Measurements from ENCODE around the gene ARPP21.

ARPP21 gene

DNA sequence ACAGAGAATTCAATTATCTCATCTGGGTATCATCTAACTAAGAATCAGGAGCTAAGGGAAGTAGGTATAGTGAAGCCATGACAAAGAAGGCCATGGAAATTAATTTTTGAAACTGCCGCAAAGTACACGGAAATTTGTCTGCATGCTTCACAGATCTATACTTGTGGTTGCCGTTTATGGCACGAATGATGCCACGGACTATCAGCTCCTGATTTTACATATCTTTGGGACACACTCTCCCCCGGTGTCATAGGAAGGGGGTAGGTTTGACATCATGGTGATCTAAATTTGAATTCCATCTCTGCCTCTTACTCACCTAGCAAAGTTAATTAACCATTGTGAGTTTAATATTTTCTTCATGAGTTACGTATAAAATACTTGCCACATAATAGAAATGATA, 14.0 kb downstream of the ARPP21 start:
- TF ChIP-seq, protein P1, sequence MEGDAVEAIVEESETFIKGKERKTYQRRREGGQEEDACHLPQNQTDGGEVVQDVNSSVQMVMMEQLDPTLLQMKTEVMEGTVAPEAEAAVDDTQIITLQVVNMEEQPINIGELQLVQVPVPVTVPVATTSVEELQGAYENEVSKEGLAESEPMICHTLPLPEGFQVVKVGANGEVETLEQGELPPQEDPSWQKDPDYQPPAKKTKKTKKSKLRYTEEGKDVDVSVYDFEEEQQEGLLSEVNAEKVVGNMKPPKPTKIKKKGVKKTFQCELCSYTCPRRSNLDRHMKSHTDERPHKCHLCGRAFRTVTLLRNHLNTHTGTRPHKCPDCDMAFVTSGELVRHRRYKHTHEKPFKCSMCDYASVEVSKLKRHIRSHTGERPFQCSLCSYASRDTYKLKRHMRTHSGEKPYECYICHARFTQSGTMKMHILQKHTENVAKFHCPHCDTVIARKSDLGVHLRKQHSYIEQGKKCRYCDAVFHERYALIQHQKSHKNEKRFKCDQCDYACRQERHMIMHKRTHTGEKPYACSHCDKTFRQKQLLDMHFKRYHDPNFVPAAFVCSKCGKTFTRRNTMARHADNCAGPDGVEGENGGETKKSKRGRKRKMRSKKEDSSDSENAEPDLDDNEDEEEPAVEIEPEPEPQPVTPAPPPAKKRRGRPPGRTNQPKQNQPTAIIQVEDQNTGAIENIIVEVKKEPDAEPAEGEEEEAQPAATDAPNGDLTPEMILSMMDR (conservative IDR thresholded peaks at IDR 0.05; ENCODE audit: low read depth, low read length) = no peak
- Histone ChIP-seq H3K36me3 (ENCODE audit: insufficient read depth) (no peaks in the 10 kb centered on the region), H3K27me3 (ENCODE audit: insufficient read depth, low read depth) (no peaks in the 10 kb centered on the region), H3K9ac (no peak overlapping the region), H3K79me2 (ENCODE audit: insufficient read depth, low read depth) (no peaks in the 10 kb centered on the region), H2AFZ (ENCODE audit: low read depth) (no peak overlapping the region), H3K4me3 (IDR thresholded peaks at IDR 0.05; ENCODE audit: insufficient read depth, low read depth, low read length) (no peak overlapping the region), H4K20me1 (ENCODE audit: insufficient read depth) (no peaks in the 10 kb centered on the region), H3K27ac (no peak overlapping the region), H3K4me2 (no peak overlapping the region), H3K4me1 (ENCODE audit: low read depth, poor library complexity, severe bottlenecking) (peaks cover 7% of the 10 kb centered on the region)

DNA sequence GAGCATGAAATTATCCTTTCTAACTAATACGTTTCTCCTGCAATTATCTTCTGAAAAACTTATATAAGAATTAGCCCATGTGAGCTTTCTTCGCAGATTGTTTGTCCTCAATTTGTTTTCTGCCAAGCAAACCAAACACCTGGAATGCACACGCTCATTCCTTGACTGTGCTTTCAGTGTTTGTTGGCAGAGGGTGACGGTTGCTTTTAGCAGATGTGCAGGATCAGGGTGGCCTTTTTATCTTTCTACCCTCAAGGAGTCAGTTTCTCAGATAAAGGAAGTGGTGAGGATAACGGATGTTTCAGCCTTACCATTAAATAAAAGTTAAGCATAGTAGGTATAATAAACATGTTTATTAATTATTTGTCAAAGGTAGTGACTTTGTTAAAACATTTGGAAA, 15.2 kb downstream of the ARPP21 start:
- Histone ChIP-seq H3K4me1 (ENCODE audit: low read depth, poor library complexity, severe bottlenecking) (peaks cover 7% of the 10 kb centered on the region), H2AFZ (ENCODE audit: low read depth) (no peak overlapping the region), H3K36me3 (ENCODE audit: insufficient read depth) (no peaks in the 10 kb centered on the region), H3K27me3 (ENCODE audit: insufficient read depth, low read depth) (no peaks in the 10 kb centered on the region), H4K20me1 (ENCODE audit: insufficient read depth) (no peaks in the 10 kb centered on the region), H3K9ac (no peak overlapping the region), H3K4me2 (no peak overlapping the region), H3K4me3 (IDR thresholded peaks at IDR 0.05; ENCODE audit: insufficient read depth, low read depth, low read length) (no peak overlapping the region), H3K27ac (no peak overlapping the region), H3K79me2 (ENCODE audit: insufficient read depth, low read depth) (no peaks in the 10 kb centered on the region)
- TF ChIP-seq, protein P1 (conservative IDR thresholded peaks at IDR 0.05; ENCODE audit: low read depth, low read length) = no peak

DNA sequence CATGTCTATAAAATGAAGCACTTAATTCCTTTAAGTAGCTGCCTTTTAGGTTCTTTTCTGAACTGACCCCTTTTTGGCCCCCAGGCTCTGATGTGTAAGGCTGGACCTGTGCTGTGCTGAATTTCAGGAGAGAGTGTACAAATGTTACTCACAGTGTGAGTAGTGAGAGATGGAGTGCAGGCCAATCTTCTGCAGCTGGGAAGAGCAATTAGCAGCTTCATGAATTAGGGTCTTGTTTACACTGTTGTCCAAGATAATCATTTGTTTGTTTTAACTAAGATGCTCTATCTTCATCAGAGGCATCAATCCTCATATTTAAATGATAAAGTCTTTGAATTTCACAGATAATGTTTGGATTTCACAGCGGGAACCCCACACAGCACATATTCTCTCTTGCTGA, 19.4 kb downstream of the ARPP21 start:
- Histone ChIP-seq H3K27me3 (ENCODE audit: insufficient read depth, low read depth) (no peaks in the 10 kb centered on the region), H3K4me1 (ENCODE audit: low read depth, poor library complexity, severe bottlenecking) (no peaks in the 10 kb centered on the region), H3K9ac (no peak overlapping the region), H3K79me2 (ENCODE audit: insufficient read depth, low read depth) (no peaks in the 10 kb centered on the region), H3K4me3 (IDR thresholded peaks at IDR 0.05; ENCODE audit: insufficient read depth, low read depth, low read length) (no peak overlapping the region), H3K27ac (no peak overlapping the region), H2AFZ (ENCODE audit: low read depth) (no peak overlapping the region), H3K4me2 (no peak overlapping the region), H4K20me1 (ENCODE audit: insufficient read depth) (no peaks in the 10 kb centered on the region), H3K36me3 (ENCODE audit: insufficient read depth) (no peaks in the 10 kb centered on the region)
- TF ChIP-seq, protein P1 (conservative IDR thresholded peaks at IDR 0.05; ENCODE audit: low read depth, low read length) = no peak

DNA sequence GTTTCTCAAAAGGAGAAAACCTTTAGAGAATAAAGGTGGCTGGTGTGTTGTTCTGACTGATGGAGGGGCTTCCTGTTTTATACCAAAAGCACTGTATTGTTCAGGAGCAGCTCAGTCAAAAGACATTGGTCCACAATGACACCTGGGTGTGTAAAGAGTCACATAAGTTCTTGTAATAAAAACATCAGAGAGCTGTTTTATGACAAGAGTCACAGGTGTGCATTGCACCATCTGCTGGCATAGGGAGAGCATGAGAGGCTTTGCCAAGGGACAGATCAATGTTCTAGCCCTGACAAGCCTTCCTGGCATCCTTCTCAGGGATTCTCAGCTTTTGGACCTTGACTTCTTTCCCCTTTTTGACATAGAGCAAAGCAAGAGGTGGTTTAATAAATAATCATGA, 20.4 kb downstream of the ARPP21 start:
- H3K27ac ChIP-seq = no peak overlapping the region
- no peaks in the 10 kb centered on the region for H3K4me1 ChIP-seq (ENCODE audit: low read depth, poor library complexity, severe bottlenecking)
- H3K27me3 ChIP-seq (ENCODE audit: insufficient read depth, low read depth) = no peaks in the 10 kb centered on the region
- H3K36me3 ChIP-seq (ENCODE audit: insufficient read depth) = no peaks in the 10 kb centered on the region
- H3K4me3 ChIP-seq (IDR thresholded peaks at IDR 0.05; ENCODE audit: insufficient read depth, low read depth, low read length) = no peak overlapping the region
- no peak overlapping the region for H2AFZ ChIP-seq (ENCODE audit: low read depth)
- no peaks in the 10 kb centered on the region for H4K20me1 ChIP-seq (ENCODE audit: insufficient read depth)
- H3K79me2 ChIP-seq (ENCODE audit: insufficient read depth, low read depth) = no peaks in the 10 kb centered on the region
- H3K4me2 ChIP-seq = no peak overlapping the region
- H3K9ac ChIP-seq = no peak overlapping the region
- TF ChIP-seq, protein P1 (conservative IDR thresholded peaks at IDR 0.05; ENCODE audit: low read depth, low read length) = no peak

Data from KMS-11 (cell line).